ENCODE results near the gene CALM1.

The CALM1 gene

GRCh38 chr14:90425373-90425879 lies 28.6 kb downstream of the CALM1 start:
- in situ Hi-C loops (cut with MboI; ENCODE audit: low pct_unique_long_range_greater_than_20kb, low sequenced_read_pairs, unreplicated experiment) = no loop called here
- no peak for DNase-seq (ENCODE audit: low spot score)
- no peak for TF ChIP-seq CTCF (IDR thresholded peaks at IDR 0.05; ENCODE audit: extremely low read depth, insufficient read depth, missing control alignments)

- in situ Hi-C loops (cut with MboI; ENCODE audit: low pct_unique_long_range_greater_than_20kb, low sequenced_read_pairs, unreplicated experiment) = no loop called here
- TF ChIP-seq CTCF (IDR thresholded peaks at IDR 0.05; ENCODE audit: extremely low read depth, insufficient read depth, missing control alignments) = no peak
- DNase-seq (ENCODE audit: low spot score) = no peak
Measured at GRCh38 chr14:90426031-90426540, 29.3 kb downstream of the CALM1 start.

- in situ Hi-C loops (cut with MboI; ENCODE audit: low pct_unique_long_range_greater_than_20kb, low sequenced_read_pairs, unreplicated experiment) = no loop called here
- TF ChIP-seq CTCF (IDR thresholded peaks at IDR 0.05; ENCODE audit: extremely low read depth, insufficient read depth, missing control alignments) = no peak
- no peak for DNase-seq (ENCODE audit: low spot score)
Measured at GRCh38 chr14:90426663-90427062, 29.8 kb downstream of the CALM1 start.

- no peak for TF ChIP-seq CTCF (IDR thresholded peaks at IDR 0.05; ENCODE audit: extremely low read depth, insufficient read depth, missing control alignments)
- in situ Hi-C loops (cut with MboI; ENCODE audit: low pct_unique_long_range_greater_than_20kb, low sequenced_read_pairs, unreplicated experiment) = no loop called here
- no peak for DNase-seq (ENCODE audit: low spot score)
Measured at GRCh38 chr14:90427848-90428426, 31.1 kb downstream of the CALM1 start.

- DNase-seq (ENCODE audit: low spot score) = no peak
- in situ Hi-C loops (cut with MboI; ENCODE audit: low pct_unique_long_range_greater_than_20kb, low sequenced_read_pairs, unreplicated experiment) = no loop called here
- TF ChIP-seq CTCF (IDR thresholded peaks at IDR 0.05; ENCODE audit: extremely low read depth, insufficient read depth, missing control alignments) = no peak
Measured at GRCh38 chr14:90428676-90429075, 31.8 kb downstream of the CALM1 start.

GRCh38 chr14:90429236-90429635 lies 32.4 kb downstream of the CALM1 start:
- in situ Hi-C loops (cut with MboI; ENCODE audit: low pct_unique_long_range_greater_than_20kb, low sequenced_read_pairs, unreplicated experiment) = no loop called here
- DNase-seq (ENCODE audit: low spot score) = no peak
- no peak for TF ChIP-seq CTCF (IDR thresholded peaks at IDR 0.05; ENCODE audit: extremely low read depth, insufficient read depth, missing control alignments)
